Activated CD4-positive, alpha-beta memory T cell treated with anti-CD3 and anti-CD28 coated beads for 36 hours (primary cell): ENCODE data around the gene TRIM45. TPM values are rescaled to one million over a fixed set of nuclear protein-coding genes. Genes with fewer than 3 reads are reported as not detected.

Experiments used
- CTCF ChIA-PET: fragments of 350-600 bp; sonication (Branson Sonifier 250); formaldehyde crosslinking; loops from one replicate; lab custom pipeline; 2021; ENCODE audit warnings: antibody characterized with exemption, inconsistent platforms; lab: Charles Lee
- POLR2A ChIA-PET: fragments of 350-600 bp; sonication (Branson Sonifier 250); formaldehyde crosslinking; loops from one replicate; lab custom pipeline; 2021; ENCODE audit warnings: antibody characterized with exemption; lab: Charles Lee
- DNase-seq: peaks from one replicate; pipeline ENCODE4 v3.0.0-alpha.2; 2020
- H3K27ac Mint-ChIP-seq: one replicate; pipeline ENCODE4 v1.8.0; 2021; ENCODE audit warnings: mixed read lengths
- H3K27me3 Mint-ChIP-seq: one replicate; pipeline ENCODE4 v1.8.0; 2021; ENCODE audit warnings: mixed read lengths
- H3K36me3 Mint-ChIP-seq: one replicate; pipeline ENCODE4 v1.8.0; 2021; ENCODE audit warnings: mixed read lengths
- H3K4me1 Mint-ChIP-seq: one replicate; pipeline ENCODE4 v1.8.0; 2021; ENCODE audit warnings: low read depth, mixed read lengths
- H3K4me3 Mint-ChIP-seq: one replicate; pipeline ENCODE4 v1.8.0; 2021; ENCODE audit warnings: mild to moderate bottlenecking, mixed read lengths
- H3K9me3 Mint-ChIP-seq: one replicate; pipeline ENCODE4 v1.8.0; 2021; ENCODE audit warnings: mixed read lengths
- intact Hi-C: fragments of 100-400 bp; cut with micrococcal nuclease; formaldehyde crosslinking; loops from one replicate; pipeline ENCODE4 v1.15.1; 2023
- total RNA-seq, 2 experiments: library from RNA; stranded (reverse); gene quantifications; one replicate each; pipeline ENCODE4 v1.2.3, GENCODE V29; 2021

TRIM45 gene
- total RNA-seq, 2 experiments from 2014 or later = 0.53 to 0.69 TPM

- CTCF ChIA-PET = interaction anchor here (1.0 to 1.6 kb wide), 2 partner anchors 18 to 19 kb away, joined by 3 to 4 read pairs; no protein-coding TSS in a partner anchor
- intact Hi-C loops = no loop called here
Measured at GRCh38 chr1:117146575-117147340, 25.2 kb upstream of the TRIM45 start.

DNA sequence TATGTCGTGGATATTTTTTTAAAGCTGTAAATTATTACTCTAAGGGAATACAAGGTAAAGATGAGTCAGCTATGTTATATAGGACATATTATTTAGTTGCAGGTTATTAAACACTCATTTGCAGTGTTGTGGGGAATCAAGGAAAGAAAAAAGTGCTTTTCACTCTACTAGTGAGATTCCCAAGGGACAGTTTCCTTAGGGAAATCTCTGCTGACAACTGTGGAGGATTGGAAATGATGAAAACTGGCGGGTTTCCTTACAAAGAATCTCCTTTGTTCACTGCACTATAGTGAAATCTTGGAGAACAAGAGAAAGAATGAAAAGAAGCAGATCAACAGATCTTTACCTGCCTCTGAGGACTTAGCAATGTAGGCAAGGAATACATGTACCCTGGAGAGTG is 24.5 kb upstream of the TRIM45 start:
- POLR2A ChIA-PET = no interaction called here
- CTCF ChIA-PET = interaction anchor here (1.0 kb wide), 1 partner anchor 17 kb away, joined by 3 read pairs; no protein-coding TSS in a partner anchor
- Mint-ChIP-seq H3K4me3 (no peak overlapping the region), H3K4me1 (no peaks in the 10 kb centered on the region), H3K27ac (no peak overlapping the region), H3K27me3 (peaks cover 7% of the 10 kb centered on the region), H3K36me3 (no peaks in the 10 kb centered on the region), H3K9me3 (peaks cover under 1% of the 10 kb centered on the region)
- DNase-seq = no peak
- intact Hi-C loops = no loop called here

More at GRCh38 chr1:117146575-117147340, 25.2 kb upstream of the TRIM45 start:
- Mint-ChIP-seq H3K9me3 (peaks cover 7% of the 10 kb centered on the region), H3K4me1 (no peaks in the 10 kb centered on the region), H3K27me3 (peaks cover 7% of the 10 kb centered on the region), H3K36me3 (no peaks in the 10 kb centered on the region), H3K27ac (no peak overlapping the region), H3K4me3 (no peak overlapping the region)
- no peak for DNase-seq
- POLR2A ChIA-PET = no interaction called here

DNA sequence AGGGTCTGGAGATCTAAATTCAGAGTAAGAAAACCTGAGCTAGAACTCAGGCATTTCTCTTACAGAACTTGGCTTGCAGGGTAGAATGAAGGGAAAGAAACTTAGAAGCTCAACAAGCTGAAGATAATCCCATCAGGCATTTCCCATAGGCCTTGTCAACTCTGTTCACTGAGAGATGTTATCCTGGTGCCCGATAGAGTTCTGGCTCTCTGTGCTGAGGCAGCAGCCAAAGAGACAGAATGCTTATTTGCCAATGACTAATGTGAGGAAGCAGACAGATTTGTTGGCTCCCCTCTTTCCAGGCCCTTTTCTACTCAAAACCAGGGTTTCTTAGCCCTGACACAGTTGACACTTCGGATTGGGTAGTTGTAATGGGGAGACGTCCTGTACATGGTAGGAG is 22.3 kb upstream of the TRIM45 start:
- POLR2A ChIA-PET = no interaction called here
- DNase-seq = no peak
- Mint-ChIP-seq H3K4me1 (no peaks in the 10 kb centered on the region), H3K27ac (no peak overlapping the region), H3K9me3 (no peaks in the 10 kb centered on the region), H3K4me3 (no peak overlapping the region), H3K36me3 (no peaks in the 10 kb centered on the region), H3K27me3 (peaks cover 7% of the 10 kb centered on the region)
- intact Hi-C loops = no loop called here
- CTCF ChIA-PET = interaction anchor here (1.4 kb wide), 1 partner anchor 15 kb away, joined by 4 read pairs; no protein-coding TSS in a partner anchor

DNA sequence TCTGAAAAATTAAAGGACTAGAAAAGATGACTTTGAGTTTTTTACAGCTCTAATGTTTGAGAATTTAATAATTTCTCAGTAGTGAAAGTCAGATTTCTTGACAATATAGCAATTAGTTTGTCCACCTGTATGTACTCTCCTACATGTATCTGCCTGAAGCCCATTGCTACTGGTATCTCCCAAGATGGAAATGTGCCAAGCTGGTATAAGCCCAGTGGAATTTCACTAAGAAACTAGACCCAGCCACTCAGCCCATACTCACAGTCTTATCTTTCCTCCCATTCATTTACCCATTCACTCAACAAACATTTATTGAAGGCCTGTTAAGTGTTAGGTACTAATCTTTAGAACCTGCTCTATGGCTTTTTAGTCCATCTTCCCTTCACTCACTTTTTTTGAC is 21.6 kb upstream of the TRIM45 start:
- intact Hi-C loops = no loop called here
- ChIA-PET POLR2A (no interaction called here), CTCF (interaction anchor here (1.4 kb wide), 1 partner anchor 14 kb away, joined by 4 read pairs; no protein-coding TSS in a partner anchor)
- H3K27me3 Mint-ChIP-seq = peaks cover 7% of the 10 kb centered on the region
- H3K36me3 Mint-ChIP-seq = no peaks in the 10 kb centered on the region
- no peaks in the 10 kb centered on the region for H3K4me1 Mint-ChIP-seq
- H3K27ac Mint-ChIP-seq = no peak overlapping the region
- no peaks in the 10 kb centered on the region for H3K9me3 Mint-ChIP-seq
- H3K4me3 Mint-ChIP-seq = no peak overlapping the region
- DNase-seq = no peak

- no peaks in the 10 kb centered on the region for H3K9me3 Mint-ChIP-seq
- no peaks in the 10 kb centered on the region for H3K4me1 Mint-ChIP-seq
- intact Hi-C loops = no loop called here
- H3K27me3 Mint-ChIP-seq = peaks cover 7% of the 10 kb centered on the region
- POLR2A ChIA-PET = no interaction called here
- no peak overlapping the region for H3K27ac Mint-ChIP-seq
- DNase-seq = no peak
- CTCF ChIA-PET = no interaction called here
- no peaks in the 10 kb centered on the region for H3K36me3 Mint-ChIP-seq
- no peak overlapping the region for H3K4me3 Mint-ChIP-seq
Measured at GRCh38 chr1:117142200-117142599, 20.7 kb upstream of the TRIM45 start.

DNA sequence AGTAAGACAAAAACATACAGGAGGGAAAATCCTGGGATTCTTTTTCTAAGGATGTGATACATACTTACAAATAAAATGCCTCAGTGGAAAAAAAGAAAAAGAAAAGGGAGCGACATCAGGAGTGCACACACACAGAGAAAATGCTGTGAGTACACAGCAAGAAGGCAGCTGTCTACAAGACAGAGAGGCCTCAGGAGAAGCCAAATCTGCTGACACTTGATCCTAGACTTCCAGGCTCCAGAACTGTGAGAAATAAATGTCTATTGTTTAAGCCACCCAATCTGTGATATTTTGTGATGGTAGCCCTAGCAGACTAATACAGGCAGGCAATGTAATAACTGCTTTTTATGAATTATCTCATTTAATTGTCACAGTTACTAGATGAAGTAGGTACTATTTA is 17.0 kb upstream of the TRIM45 start:
- Mint-ChIP-seq H3K27ac (no peak overlapping the region), H3K9me3 (no peaks in the 10 kb centered on the region), H3K4me3 (no peak overlapping the region), H3K36me3 (no peaks in the 10 kb centered on the region), H3K4me1 (no peaks in the 10 kb centered on the region), H3K27me3 (peaks cover 7% of the 10 kb centered on the region)
- no peak for DNase-seq
- intact Hi-C loops = no loop called here
- CTCF ChIA-PET = no interaction called here
- POLR2A ChIA-PET = no interaction called here

- no peaks in the 10 kb centered on the region for H3K9me3 Mint-ChIP-seq
- intact Hi-C loops = no loop called here
Measured at GRCh38 chr1:117138106-117138505, 16.6 kb upstream of the TRIM45 start.

GRCh38 chr1:117137281-117137855 is 15.8 kb upstream of the TRIM45 start:
- DNase-seq = no peak
- Mint-ChIP-seq H3K27ac (no peak overlapping the region), H3K27me3 (peaks cover 10% of the 10 kb centered on the region), H3K36me3 (no peaks in the 10 kb centered on the region), H3K9me3 (no peaks in the 10 kb centered on the region), H3K4me3 (no peak overlapping the region), H3K4me1 (no peaks in the 10 kb centered on the region)
- ChIA-PET CTCF (interaction anchor here (0.8 to 1.6 kb wide), 2 partner anchors 9 to 69 kb away, joined by 3 to 8 read pairs; no protein-coding TSS in a partner anchor), POLR2A (interaction anchor here (0.7 kb wide), 1 partner anchor 785 kb away, joined by 3 read pairs; no protein-coding TSS in a partner anchor)
- intact Hi-C loops = no loop called here

More at GRCh38 chr1:117138106-117138505, 16.6 kb upstream of the TRIM45 start:
- peaks cover 10% of the 10 kb centered on the region for H3K27me3 Mint-ChIP-seq
- no peaks in the 10 kb centered on the region for H3K36me3 Mint-ChIP-seq
- no peaks in the 10 kb centered on the region for H3K4me1 Mint-ChIP-seq
- no peak overlapping the region for H3K27ac Mint-ChIP-seq
- POLR2A ChIA-PET = no interaction called here
- no peak for DNase-seq
- H3K4me3 Mint-ChIP-seq = no peak overlapping the region
- CTCF ChIA-PET = interaction anchor here (1.6 kb wide), 1 partner anchor 10 kb away, joined by 8 read pairs; no protein-coding TSS in a partner anchor

GRCh38 chr1:117136749-117137148 is 15.2 kb upstream of the TRIM45 start:
- Mint-ChIP-seq H3K27ac (no peak overlapping the region), H3K4me1 (no peaks in the 10 kb centered on the region), H3K4me3 (no peak overlapping the region), H3K36me3 (no peaks in the 10 kb centered on the region), H3K27me3 (peaks cover 10% of the 10 kb centered on the region), H3K9me3 (no peaks in the 10 kb centered on the region)
- intact Hi-C loops = no loop called here
- no peak for DNase-seq
- CTCF ChIA-PET = interaction anchor here (0.8 to 1.6 kb wide), 2 partner anchors 8 to 69 kb away, joined by 3 to 8 read pairs; no protein-coding TSS in a partner anchor
- POLR2A ChIA-PET = interaction anchor here (0.7 kb wide), 1 partner anchor 785 kb away, joined by 3 read pairs; no protein-coding TSS in a partner anchor

DNA sequence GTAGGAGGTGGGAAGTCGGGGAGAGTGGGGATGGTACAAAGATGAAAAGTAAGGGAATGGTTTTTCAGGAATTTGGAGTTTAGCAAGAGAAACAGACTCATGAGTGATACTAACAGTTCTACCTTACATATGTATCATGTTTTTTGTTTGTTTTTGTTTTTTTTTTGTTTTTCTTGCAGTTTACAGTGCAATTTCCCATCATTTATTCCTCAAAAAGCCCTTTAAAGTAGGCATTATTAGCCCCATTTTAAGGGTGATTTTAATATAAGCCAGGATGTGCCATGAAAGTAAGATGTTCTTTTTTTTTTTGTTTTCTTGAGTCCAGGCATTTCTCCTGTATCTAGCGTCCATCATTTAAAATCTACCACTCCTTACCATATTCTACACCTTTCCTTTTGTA is 13.8 kb upstream of the TRIM45 start:
- H3K9me3 Mint-ChIP-seq = no peaks in the 10 kb centered on the region
- H3K27ac Mint-ChIP-seq = no peak overlapping the region
- ChIA-PET CTCF (no interaction called here), POLR2A (no interaction called here)
- no peaks in the 10 kb centered on the region for H3K36me3 Mint-ChIP-seq
- peaks cover 10% of the 10 kb centered on the region for H3K27me3 Mint-ChIP-seq
- intact Hi-C loops = no loop called here
- H3K4me1 Mint-ChIP-seq = no peaks in the 10 kb centered on the region
- H3K4me3 Mint-ChIP-seq = no peak overlapping the region
- DNase-seq = no peak

DNA sequence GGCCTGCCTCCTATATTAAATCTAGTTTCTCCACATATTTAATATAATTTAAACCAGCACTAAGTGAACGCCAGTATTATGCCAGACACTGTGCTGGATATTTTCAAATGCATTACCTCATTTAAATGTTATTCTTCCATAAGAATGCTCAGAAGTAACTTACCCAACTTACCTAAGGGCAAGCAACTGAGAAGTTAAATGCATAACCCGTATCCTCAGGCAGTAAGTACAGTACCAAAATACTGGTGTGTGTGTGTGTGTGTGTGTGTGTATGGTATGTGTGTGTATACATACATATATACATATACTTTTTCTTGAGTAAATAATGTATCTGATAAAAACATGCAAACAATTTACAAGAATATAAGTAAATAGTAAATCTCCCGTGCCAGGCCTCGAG is 9.0 kb upstream of the TRIM45 start:
- intact Hi-C loops = no loop called here
- no peaks in the 10 kb centered on the region for H3K36me3 Mint-ChIP-seq
- peaks cover 14% of the 10 kb centered on the region for H3K27me3 Mint-ChIP-seq

More for the DNA sequence above, 9.0 kb upstream of the TRIM45 start:
- CTCF ChIA-PET = no interaction called here
- Mint-ChIP-seq H3K4me1 (no peaks in the 10 kb centered on the region), H3K27ac (no peak overlapping the region), H3K4me3 (no peak overlapping the region), H3K9me3 (no peaks in the 10 kb centered on the region)
- DNase-seq = no peak
- POLR2A ChIA-PET = no interaction called here
